HCT116 (cell line): ENCODE results near the gene MAP2K4. TPM values are rescaled to one million over a fixed set of nuclear protein-coding genes. Genes with fewer than 3 reads are reported as not detected.

Source experiments
- ATAC-seq: fragments of 200-7000 bp; cut with Tn5 transposase; 2 replicates; pipeline ENCODE4 v1.9.1; 2020; ENCODE audit warnings: mild to moderate bottlenecking, moderate library complexity
- BruUV-seq: library from RNA; stranded (reverse); fragments of 400-500 nt; replicated peaks from 2 replicates; lab custom pipeline; 2021; lab: Mats Ljungman, UMichigan
- CTCF ChIA-PET: fragments of 300-600 bp; sonication (Branson Sonifier 250); formaldehyde crosslinking; loops from one replicate; lab custom pipeline; 2021; ENCODE audit warnings: antibody characterized with exemption; lab: Charles Lee
- POLR2A ChIA-PET: fragments of 300-600, 350-600 bp; sonication (Branson Sonifier 250); formaldehyde crosslinking; loops from one replicate; lab custom pipeline; 2021; ENCODE audit warnings: antibody characterized with exemption; lab: Charles Lee
- RAD21 ChIA-PET, 2 experiments: fragments of 300-600 bp; sonication (Branson Sonifier 250); formaldehyde crosslinking; loops; one replicate each; lab custom pipeline; 2023; ENCODE audit warnings: low total read pairs in 2 of 2; ENCODE audit not compliant: uncharacterized antibody in 2 of 2, unreplicated experiment in 2 of 2, low non-redundant PET in 1 of 2; lab: Charles Lee
- DNase-seq: peaks from one replicate; pipeline ENCODE4 v3.0.0-alpha.2; 2010; ENCODE audit warnings: low read depth, low spot score
- H2AFZ ChIP-seq: fragments of 200-600 bp; shearing (Covaris generic), sonication (generic); 2 replicates; pipeline ENCODE4 v1.6.1; 2017; ENCODE audit warnings: low read depth, mixed run types, mixed read lengths, antibody characterized with exemption, low read length; ENCODE audit not compliant: poor library complexity, severe bottlenecking
- H3K27ac ChIP-seq: 2 replicates; pipeline ENCODE4 v1.5.1; 2012; ENCODE audit warnings: low read depth, low read length
- H3K27me3 ChIP-seq: fragments of 200-600 bp; sonication (generic); 2 replicates; pipeline ENCODE4 v1.6.1; 2016; ENCODE audit warnings: mixed run types, low read length, mixed read lengths; ENCODE audit not compliant: insufficient read depth
- H3K36me3 ChIP-seq, 2 experiments: fragments of 200-500 bp in 1 of 2; fragments of 200-600 bp in 1 of 2; sonication (Bioruptor generic) in 1 of 2; sonication (generic) in 1 of 2; 2 replicates each; pipeline versions ENCODE4 v1.5.1 to v1.6.1; 2014 to 2016; ENCODE audit warnings: low read length in 2 of 2, inconsistent platforms in 1 of 2, mixed read lengths in 1 of 2, mixed run types in 1 of 2; ENCODE audit not compliant: insufficient read depth in 2 of 2, control insufficient read depth in 1 of 2
- H3K4me1 ChIP-seq, 2 experiments: fragments of 200-600 bp in 1 of 2; sonication (generic) in 1 of 2; 2 replicates each; pipeline versions ENCODE4 v1.5.1 to v1.6.1; 2012 to 2017; ENCODE audit warnings: low read length in 2 of 2, inconsistent platforms in 1 of 2, mild to moderate bottlenecking in 1 of 2, mixed read lengths in 1 of 2, mixed run types in 1 of 2, moderate library complexity in 1 of 2; ENCODE audit not compliant: insufficient read depth in 2 of 2, control insufficient read depth in 1 of 2
- H3K4me2 ChIP-seq: fragments of 200-600 bp; sonication (generic); 2 replicates; pipeline ENCODE4 v1.6.1; 2017; ENCODE audit warnings: mixed run types, low read length, mixed read lengths
- H3K4me3 ChIP-seq, 2 experiments: fragments of 200-600 bp in 1 of 2; sonication (generic) in 1 of 2; replicated peaks in 1 of 2; 2 replicates each; pipeline ENCODE4 v1.5.1; 2011 to 2016; ENCODE audit warnings: low read length in 2 of 2, control low read depth in 1 of 2, low read depth in 1 of 2, mild to moderate bottlenecking in 1 of 2, mixed read lengths in 1 of 2, mixed run types in 1 of 2
- H3K79me2 ChIP-seq: fragments of 200-600 bp; sonication (generic); 2 replicates; pipeline ENCODE4 v1.6.1; 2017; ENCODE audit warnings: mild to moderate bottlenecking, mixed run types, low read length, moderate library complexity, mixed read lengths; ENCODE audit not compliant: insufficient read depth
- H3K9ac ChIP-seq: fragments of 200-600 bp; sonication (generic); 2 replicates; pipeline ENCODE4 v1.6.1; 2016; ENCODE audit warnings: low read length, mixed read lengths
- H3K9me2 ChIP-seq: fragments of 200-600 bp; sonication (generic), shearing (Covaris generic); 2 replicates; pipeline ENCODE4 v1.6.1; 2017; ENCODE audit warnings: mixed run types, mild to moderate bottlenecking, moderate library complexity; ENCODE audit not compliant: insufficient read depth
- H3K9me3 ChIP-seq, 2 experiments: fragments of 200-500 bp in 1 of 2; fragments of 200-600 bp in 1 of 2; sonication (Bioruptor generic) in 1 of 2; sonication (generic) in 1 of 2; 2 replicates each; pipeline ENCODE4 v1.6.1; 2014 to 2017; ENCODE audit warnings: low read length in 2 of 2, mixed read lengths in 2 of 2, inconsistent platforms in 1 of 2, low read depth in 1 of 2, mild to moderate bottlenecking in 1 of 2, mixed run types in 1 of 2, moderate library complexity in 1 of 2; ENCODE audit not compliant: control insufficient read depth in 1 of 2, insufficient read depth in 1 of 2
- H4K20me1 ChIP-seq: fragments of 200-600 bp; sonication (generic), shearing (Covaris generic); 2 replicates; pipeline ENCODE4 v1.6.1; 2017; ENCODE audit warnings: mixed run types, mild to moderate bottlenecking, moderate library complexity; ENCODE audit not compliant: insufficient read depth
- CBX3 ChIP-seq: IDR thresholded peaks from 2 replicates; pipeline ENCODE4 v1.6.1; 2012; ENCODE audit warnings: low read depth
- CEBPB ChIP-seq: IDR thresholded peaks from 2 replicates; pipeline ENCODE4 v1.6.1; 2012; ENCODE audit warnings: low read depth
- CTCF ChIP-seq, 3 experiments: fragments of 200-600 bp in 1 of 3; sonication (generic) in 1 of 3; IDR thresholded peaks in 2 of 3; conservative IDR thresholded peaks in 1 of 3; 2 replicates each; pipeline ENCODE4 v1.5.1; 2012 to 2017; ENCODE audit warnings: low read depth in 2 of 3, low read length in 2 of 3, antibody characterized with exemption in 1 of 3, borderline replicate concordance in 1 of 3, control low read depth in 1 of 3, mild to moderate bottlenecking in 1 of 3, mixed read lengths in 1 of 3, mixed run types in 1 of 3, moderate library complexity in 1 of 3; ENCODE audit not compliant: insufficient read depth in 1 of 3
- ELF1 ChIP-seq: IDR thresholded peaks from 2 replicates; pipeline ENCODE4 v1.6.1; 2012; ENCODE audit warnings: low read depth, borderline replicate concordance
- EZH2 ChIP-seq: fragments of 200-600 bp; sonication (generic); IDR thresholded peaks from 2 replicates; pipeline ENCODE4 v1.6.1; 2017; ENCODE audit warnings: antibody characterized with exemption, mixed run types
- EZH2phosphoT487 ChIP-seq: fragments of 200-600 bp; IDR thresholded peaks from 2 replicates; pipeline ENCODE4 v1.6.1; 2018; ENCODE audit warnings: antibody characterized with exemption, borderline replicate concordance
- MAX ChIP-seq: IDR thresholded peaks from 2 replicates; pipeline ENCODE4 v1.6.1; 2012
- POLR2A ChIP-seq: IDR thresholded peaks from 2 replicates; pipeline ENCODE4 v1.7.0; 2011; ENCODE audit warnings: borderline replicate concordance; ENCODE audit not compliant: insufficient read depth, insufficient read length; ENCODE audit errors: extremely low read depth
- POLR2AphosphoS5 ChIP-seq: IDR thresholded peaks from 2 replicates; pipeline ENCODE4 v1.6.1; 2011; ENCODE audit warnings: mild to moderate bottlenecking, low read depth, low read length, moderate library complexity
- RAD21 ChIP-seq: IDR thresholded peaks from 2 replicates; pipeline ENCODE4 v1.6.1; 2012; ENCODE audit warnings: low read depth, mild to moderate bottlenecking
- SIN3A ChIP-seq: IDR thresholded peaks from 2 replicates; pipeline ENCODE4 v1.6.1; 2012; ENCODE audit warnings: low read depth
- SP1 ChIP-seq: IDR thresholded peaks from 2 replicates; pipeline ENCODE4 v1.6.1; 2012; ENCODE audit warnings: low read depth
- SRF ChIP-seq: IDR thresholded peaks from 2 replicates; pipeline ENCODE4 v1.6.1; 2012; ENCODE audit warnings: low read depth
- TCF7L2 ChIP-seq: IDR thresholded peaks from 2 replicates; pipeline ENCODE4 v1.7.0; 2011; ENCODE audit warnings: borderline replicate concordance, inconsistent platforms; ENCODE audit not compliant: insufficient read depth, insufficient read length; ENCODE audit errors: extremely low read depth
- YY1 ChIP-seq: IDR thresholded peaks from 2 replicates; pipeline ENCODE4 v1.6.1; 2011; ENCODE audit warnings: low read length, low read depth, moderate library complexity, mild to moderate bottlenecking; ENCODE audit not compliant: insufficient replicate concordance; ENCODE audit errors: extremely low read depth
- ZBTB33 ChIP-seq: IDR thresholded peaks from 2 replicates; pipeline ENCODE4 v1.6.1; 2011; ENCODE audit warnings: mild to moderate bottlenecking, low read length, moderate library complexity; ENCODE audit not compliant: insufficient replicate concordance; ENCODE audit errors: extremely low read depth
- ZFX ChIP-seq: fragments of 450-650 bp; IDR thresholded peaks from 2 replicates; pipeline ENCODE4 v1.6.1; 2017
- intact Hi-C: fragments of 100-400 bp; cut with micrococcal nuclease; formaldehyde crosslinking; loops from 2 replicates; pipeline ENCODE4 v1.10.0; 2022
- total RNA-seq: library from RNA; stranded (reverse); gene quantifications from one replicate; pipeline ENCODE4 v1.2.1, GENCODE V29; 2021; ENCODE audit not compliant: unreplicated experiment

The MAP2K4 gene
- total RNA-seq, 1 experiment from 2014 or later, result 42.3 TPM

DNA sequence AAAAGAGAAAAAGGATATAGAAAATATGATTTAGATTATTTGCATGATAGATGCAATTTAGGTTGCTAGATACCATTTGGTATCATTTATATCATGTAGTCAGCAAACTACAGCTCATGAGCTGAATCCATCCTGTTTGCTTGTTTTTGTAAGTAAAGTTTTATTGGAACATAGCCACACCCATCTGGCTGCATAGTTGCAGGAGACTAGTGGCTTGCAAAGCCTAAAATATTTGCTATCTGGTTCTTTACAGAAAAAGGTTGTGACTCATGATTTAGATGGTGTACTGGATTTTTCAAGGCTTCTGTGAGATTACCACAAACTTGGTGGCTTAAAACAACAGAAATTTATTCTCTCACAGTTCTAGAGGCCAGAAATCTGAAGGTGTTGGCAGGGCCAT is 49.9 kb downstream of the MAP2K4 start:
- Histone ChIP-seq H3K27me3 (no peaks in the 10 kb centered on the region), H3K36me3 (peaks cover 0 to 9% of the 10 kb centered on the region in 2 experiments; a peak in 1 of 4 replicates), H3K4me2 (no peak overlapping the region), H3K27ac (no peak overlapping the region)
- POLR2A ChIA-PET, result no interaction called here
- DNase-seq, result no peak
- CTCF ChIA-PET, result no interaction called here
- no peak for TF ChIP-seq ZBTB33
- TF ChIP-seq SP1, result no peak
- TF ChIP-seq POLR2A, result no peak
- TF ChIP-seq CBX3, result no peak
- TF ChIP-seq ZFX, result no peak
- no peak for TF ChIP-seq TCF7L2
- TF ChIP-seq SIN3A, result no peak
- TF ChIP-seq RAD21, result no peak
- TF ChIP-seq POLR2AphosphoS5, result no peak
- no peak for TF ChIP-seq ELF1
- TF ChIP-seq SRF, result no peak
- TF ChIP-seq EZH2phosphoT487, result no peak
- TF ChIP-seq CTCF (IDR thresholded peaks at IDR 0.05 in 2 of 3, conservative IDR thresholded peaks at IDR 0.05 in 1 of 3; ENCODE audit: borderline replicate concordance in 1 of 3, insufficient read depth in 1 of 3, low read depth in 2 of 3, low read length in 2 of 3), result no peak
- no peak for TF ChIP-seq YY1
- no peak for TF ChIP-seq EZH2
- no peak for TF ChIP-seq MAX
- no peak for TF ChIP-seq CEBPB
- TF ChIP-seq, all 23 proteins: peak for 0
- no peak for ATAC-seq
- Histone ChIP-seq H4K20me1 (no peaks in the 10 kb centered on the region), H3K4me1 (peaks cover 0 to 4% of the 10 kb centered on the region in 2 experiments; a peak in 2 of 4 replicates), H3K9me3 (no peaks in the 10 kb centered on the region), H3K9ac (no peak overlapping the region), H3K79me2 (peaks cover 67% of the 10 kb centered on the region), H3K9me2 (no peaks in the 10 kb centered on the region), H3K4me3 (no peak overlapping the region), H2AFZ (no peak overlapping the region)
- RAD21 ChIA-PET, result no interaction called here
- BruUV-seq, result no TSS peak
- intact Hi-C loops, result no loop called here
